Spinal cord (tissue), 10 donors: Measurements from ENCODE around the gene MIDN. TPM values are rescaled to one million over a fixed set of nuclear protein-coding genes. Genes with fewer than 3 reads are reported as not detected.
A peak's percentile ranks its signal among the peaks of the same experiment; 100 is the strongest.

ENCODE experiments used
- DNase-seq, 6 donors: peaks; one replicate each; pipeline versions ENCODE4 v3.0.0 to v3.0.0-alpha.2; 2013 to 2015; ENCODE audit warnings: low spot score in 6 of 6, low read depth in 4 of 6
- H3K27ac ChIP-seq: one replicate; pipeline ENCODE4 v1.5.1; 2013; ENCODE audit warnings: low read depth, low read length, control low read depth
- H3K27me3 ChIP-seq: one replicate; pipeline ENCODE4 v1.6.1; 2013; ENCODE audit warnings: low read length; ENCODE audit not compliant: control insufficient read depth, insufficient read depth
- H3K36me3 ChIP-seq: one replicate; pipeline ENCODE4 v1.6.1; 2013; ENCODE audit warnings: low read length; ENCODE audit not compliant: control insufficient read depth, insufficient read depth
- H3K4me1 ChIP-seq: one replicate; pipeline ENCODE4 v1.6.1; 2013; ENCODE audit warnings: low read length; ENCODE audit not compliant: control insufficient read depth, insufficient read depth
- H3K4me3 ChIP-seq: one replicate; pipeline ENCODE4 v1.5.1; 2013; ENCODE audit warnings: low read depth, low read length, control low read depth
- H3K9me3 ChIP-seq: one replicate; pipeline ENCODE4 v1.6.1; 2013; ENCODE audit warnings: low read length; ENCODE audit not compliant: control insufficient read depth, insufficient read depth
- WGBS: methylation state at CpG from one replicate; pipeline ENCODE4 v1.1.5; 2013; ENCODE audit warnings: missing lambda C conversion rate; ENCODE audit not compliant: insufficient coverage; 5-methylcytosine and 5-hydroxymethylcytosine counted together
- polyA plus RNA-seq, 2 donors: library from polyadenylated mRNA; unstranded; fragments of 120-200 nt; gene quantifications; one replicate each; pipeline ENCODE4 v1.2.1, GENCODE V29; 2013; ENCODE audit not compliant: insufficient read length in 2 of 2
- total RNA-seq, 2 donors: library from RNA; depleted of rRNA in 1 of 2; stranded (reverse); fragments of 120-200 nt in 1 of 2; fragments of >200 nt in 1 of 2; gene quantifications; one replicate each; pipeline versions ENCODE4 v1.2.3 to v1.2.4, GENCODE V29; 2013 to 2014
- donor health status: healthy.

MIDN gene
- total and polyA plus RNA-seq, 4 donors: 13.3 to 97.1 (median 54.6) TPM

- no peaks in the 10 kb centered on the region for H3K9me3 ChIP-seq
- WGBS: 87% methylated on average over 25 of the region's 33 CpGs
- no peak for DNase-seq
- H3K4me3 ChIP-seq: no peak overlapping the region
- H3K36me3 ChIP-seq: peaks cover 83% of the 10 kb centered on the region
- peaks cover 36% of the 10 kb centered on the region for H3K4me1 ChIP-seq
- no peak overlapping the region for H3K27ac ChIP-seq
- no peaks in the 10 kb centered on the region for H3K27me3 ChIP-seq
These were observed 27.9 kb upstream of the MIDN start for GRCh38 chr19:1220477-1220930.

DNA sequence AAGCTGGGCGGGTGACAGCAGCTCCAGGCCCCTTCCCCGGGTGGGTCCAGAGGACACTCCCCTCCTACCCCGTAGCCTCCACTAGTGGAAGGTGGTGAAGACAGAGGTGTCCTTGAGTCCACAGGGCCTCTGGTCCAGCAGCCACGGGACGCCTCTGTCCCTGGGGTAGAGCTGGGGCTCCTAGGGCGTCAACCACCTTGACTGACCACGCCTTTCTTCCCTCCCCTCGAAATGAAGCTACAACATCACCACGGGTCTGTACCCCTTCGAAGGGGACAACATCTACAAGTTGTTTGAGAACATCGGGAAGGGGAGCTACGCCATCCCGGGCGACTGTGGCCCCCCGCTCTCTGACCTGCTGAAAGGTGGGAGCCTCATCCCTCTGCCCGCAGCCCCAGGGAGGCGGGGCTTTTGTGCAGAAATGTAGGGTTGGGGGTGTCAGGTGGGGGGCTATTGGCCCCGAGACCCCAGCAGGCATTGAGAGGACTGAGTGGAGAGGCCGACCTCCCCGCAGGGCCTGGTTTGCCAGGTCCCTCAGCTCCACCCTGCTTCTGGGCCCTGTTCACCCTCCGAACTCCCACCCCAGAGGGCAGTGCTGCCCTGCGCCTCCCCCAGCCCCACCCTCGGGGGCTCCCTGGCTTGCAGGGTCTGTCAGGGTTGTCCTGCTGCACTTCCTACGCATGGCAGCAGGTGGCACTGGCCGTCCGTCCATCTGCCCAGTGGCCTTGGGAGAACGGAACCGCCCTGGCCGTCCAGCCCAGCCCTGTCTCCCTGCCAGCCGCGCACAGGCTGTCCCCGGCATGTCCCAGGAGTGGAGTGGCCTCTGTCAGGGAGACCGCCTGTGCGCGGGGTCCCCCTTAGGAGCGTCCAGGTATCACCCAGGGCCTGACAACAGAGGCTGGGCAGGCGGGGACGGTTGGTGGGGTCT lies 27.1 kb upstream of the MIDN start:
- Histone ChIP-seq H3K27ac (no peak overlapping the region), H3K9me3 (no peaks in the 10 kb centered on the region), H3K36me3 (peaks cover 90% of the 10 kb centered on the region), H3K4me1 (peaks cover 28% of the 10 kb centered on the region), H3K4me3 (no peak overlapping the region), H3K27me3 (no peaks in the 10 kb centered on the region)
- 60% methylated on average over 34 of the region's 38 CpGs for WGBS
- DNase-seq: peak in 2 of 6 donors; percentile 62 to 72

DNA sequence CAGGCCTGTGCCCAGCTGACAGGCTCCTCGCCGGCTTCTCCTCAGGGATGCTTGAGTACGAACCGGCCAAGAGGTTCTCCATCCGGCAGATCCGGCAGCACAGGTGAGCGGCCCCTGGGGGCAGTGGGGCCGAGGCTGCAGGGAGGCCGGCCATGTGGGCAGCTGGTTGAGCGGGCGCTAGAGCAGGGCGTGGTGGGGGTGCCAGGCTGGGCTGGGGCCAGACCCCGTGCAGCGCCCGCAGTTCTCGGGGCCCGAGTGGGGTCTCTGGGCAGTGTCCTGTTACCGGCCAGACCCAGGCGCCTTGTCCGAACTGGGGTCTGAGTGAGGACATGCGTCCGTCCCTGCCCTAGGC lies 26.5 kb upstream of the MIDN start:
- DNase-seq: no peak
- Histone ChIP-seq H3K4me1 (peaks cover 27% of the 10 kb centered on the region), H3K4me3 (no peak overlapping the region), H3K9me3 (no peaks in the 10 kb centered on the region), H3K27me3 (no peaks in the 10 kb centered on the region), H3K36me3 (peaks cover 92% of the 10 kb centered on the region), H3K27ac (no peak overlapping the region)
- WGBS: 87% methylated on average over 22 of the region's 22 CpGs

GRCh38 chr19:1222394-1222793 lies 26.0 kb upstream of the MIDN start:
- Histone ChIP-seq H3K27me3 (no peaks in the 10 kb centered on the region), H3K36me3 (peaks cover 94% of the 10 kb centered on the region), H3K4me3 (no peak overlapping the region), H3K27ac (no peak overlapping the region), H3K9me3 (no peaks in the 10 kb centered on the region), H3K4me1 (peaks cover 25% of the 10 kb centered on the region)
- whole genome bisulfite sequencing: 84% methylated on average over 14 of the region's 14 CpGs
- no peak for DNase-seq

DNA sequence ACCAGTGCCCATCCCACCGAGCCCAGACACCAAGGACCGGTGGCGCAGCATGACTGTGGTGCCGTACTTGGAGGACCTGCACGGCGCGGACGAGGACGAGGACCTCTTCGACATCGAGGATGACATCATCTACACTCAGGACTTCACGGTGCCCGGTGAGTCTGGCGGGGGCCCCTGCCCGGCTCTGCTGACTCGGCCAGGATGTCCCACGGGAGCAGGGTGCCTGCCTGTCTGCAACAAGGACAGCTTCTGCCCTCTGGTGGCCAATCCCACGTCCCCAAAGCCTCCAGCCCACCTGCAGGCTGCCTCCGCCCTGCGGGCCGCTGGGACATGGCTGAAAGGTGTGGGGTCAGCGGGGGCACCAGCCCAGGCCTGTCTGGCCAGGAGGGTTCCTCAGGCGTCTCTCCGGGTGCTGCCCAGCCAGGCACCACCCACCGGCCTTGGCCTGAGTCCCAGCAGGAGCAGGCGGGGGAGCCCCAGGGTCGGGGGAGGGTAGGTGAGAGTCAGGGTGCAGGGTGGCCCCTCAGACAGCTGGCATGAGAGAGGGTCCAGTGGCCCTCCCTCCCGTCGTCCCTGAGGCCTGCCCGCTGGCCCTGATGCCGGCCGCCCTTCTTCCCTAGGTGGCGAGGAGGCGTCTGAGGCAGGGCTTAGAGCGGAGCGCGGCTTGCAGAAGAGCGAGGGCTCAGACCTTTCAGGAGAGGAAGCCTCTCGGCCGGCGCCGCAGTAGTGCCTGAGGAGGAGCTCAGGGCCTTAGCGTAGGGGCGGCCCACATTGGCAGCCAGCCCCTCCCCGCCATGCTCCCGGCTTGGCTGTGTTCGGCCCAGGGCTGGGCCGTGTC lies 25.1 kb upstream of the MIDN start:
- no peak overlapping the region for H3K27ac ChIP-seq
- H3K4me3 ChIP-seq: no peak overlapping the region
- 77% methylated on average over 48 of the region's 48 CpGs for WGBS
- H3K27me3 ChIP-seq: no peaks in the 10 kb centered on the region
- H3K36me3 ChIP-seq: peaks cover 96% of the 10 kb centered on the region
- H3K9me3 ChIP-seq: no peaks in the 10 kb centered on the region
- DNase-seq: no peak
- peaks cover 18% of the 10 kb centered on the region for H3K4me1 ChIP-seq

DNA sequence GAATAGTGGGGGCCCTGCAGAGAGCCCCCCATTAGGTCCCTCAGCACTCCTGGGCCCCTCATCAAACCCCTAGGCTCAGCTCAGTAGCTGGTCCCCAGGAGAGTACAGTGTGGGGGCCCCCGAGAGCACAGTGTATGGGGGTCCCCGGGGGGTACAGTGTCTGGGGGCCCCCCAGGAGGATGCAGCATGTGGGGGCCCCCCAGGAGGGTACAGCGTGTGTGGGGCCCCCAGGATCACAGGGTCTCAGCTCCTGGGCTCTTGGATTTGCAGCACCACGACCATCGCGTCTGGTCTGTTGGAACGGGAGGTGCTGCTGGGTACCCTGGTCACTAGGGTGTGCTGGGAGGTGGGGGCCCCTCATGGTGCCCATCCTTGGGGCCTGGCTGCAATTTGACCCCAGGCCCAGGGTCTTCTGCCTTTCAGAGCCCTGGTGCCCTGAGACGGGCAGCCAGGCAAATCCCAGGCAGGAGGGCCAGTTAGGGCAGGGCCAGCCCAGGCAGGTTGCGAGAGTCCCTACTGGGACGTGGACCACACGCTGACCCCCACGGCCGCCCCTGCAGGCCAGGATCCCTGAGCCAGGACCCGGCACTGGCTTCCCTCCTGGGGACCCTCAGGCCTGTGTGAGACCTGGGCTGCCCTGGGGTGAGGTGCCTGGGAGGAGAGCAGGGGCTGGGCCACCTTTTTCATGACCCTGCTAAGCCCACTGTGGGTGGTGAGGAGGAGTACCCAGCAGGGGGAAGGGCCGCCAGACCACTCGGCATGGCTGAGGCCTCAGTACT lies 24.1 kb upstream of the MIDN start:
- Histone ChIP-seq H3K36me3 (peaks cover 93% of the 10 kb centered on the region), H3K27ac (no peak overlapping the region), H3K27me3 (no peaks in the 10 kb centered on the region), H3K4me1 (peaks cover 16% of the 10 kb centered on the region), H3K9me3 (no peaks in the 10 kb centered on the region), H3K4me3 (no peak overlapping the region)
- 93% methylated on average over 16 of the region's 16 CpGs for WGBS
- DNase-seq: no peak

GRCh38 chr19:1224847-1225246 lies 23.5 kb upstream of the MIDN start:
- Histone ChIP-seq H3K36me3 (peaks cover 91% of the 10 kb centered on the region), H3K27ac (no peak overlapping the region), H3K4me1 (peaks cover 14% of the 10 kb centered on the region)

DNA sequence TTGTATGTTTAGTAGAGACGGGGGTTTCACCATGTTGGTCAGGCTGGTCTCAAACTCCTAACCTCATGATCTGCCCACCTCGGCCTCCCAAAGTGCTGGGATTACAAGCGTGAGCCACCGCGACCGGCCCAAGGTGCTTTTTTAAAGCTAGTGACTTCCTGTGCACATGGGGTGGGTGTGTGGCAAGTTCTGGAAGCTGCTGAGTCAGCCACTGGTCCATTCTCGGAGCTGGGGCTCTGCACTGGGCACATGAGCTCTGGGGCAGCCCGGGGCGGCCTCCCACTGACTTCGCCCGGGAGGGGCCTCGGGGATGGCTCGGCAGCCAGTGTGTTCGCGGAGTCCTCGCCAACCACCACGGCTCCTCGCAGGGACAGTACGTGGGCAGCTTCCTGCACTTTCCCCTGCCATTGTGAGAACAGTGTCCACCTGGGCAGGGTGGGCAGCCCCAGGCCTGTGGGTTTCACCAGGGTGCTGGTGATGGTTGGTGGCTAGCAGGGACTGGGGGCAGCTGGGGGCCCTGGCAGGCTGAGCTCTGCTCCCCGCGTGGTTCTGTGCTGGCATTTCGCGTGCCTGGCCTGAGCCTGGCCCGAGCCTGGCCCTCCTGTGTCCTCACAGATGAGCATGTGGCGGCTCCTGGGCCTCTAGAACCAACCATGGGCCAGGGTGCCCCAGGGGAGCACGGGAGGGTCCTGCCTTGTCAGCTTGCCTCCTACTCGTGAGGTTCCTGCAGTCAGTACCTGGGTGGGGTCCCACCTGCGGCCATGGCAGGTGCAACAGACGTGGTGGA lies 22.8 kb upstream of the MIDN start:
- H3K27me3 ChIP-seq: no peaks in the 10 kb centered on the region
- no peak for DNase-seq
- no peak overlapping the region for H3K27ac ChIP-seq
- peaks cover 91% of the 10 kb centered on the region for H3K36me3 ChIP-seq
- no peak overlapping the region for H3K4me3 ChIP-seq
- WGBS: 83% methylated on average over 29 of the region's 29 CpGs
- H3K9me3 ChIP-seq: no peaks in the 10 kb centered on the region
- peaks cover 12% of the 10 kb centered on the region for H3K4me1 ChIP-seq

More at GRCh38 chr19:1224847-1225246, 23.5 kb upstream of the MIDN start:
- 88% methylated on average over 16 of the region's 16 CpGs for WGBS
- Histone ChIP-seq H3K4me3 (no peak overlapping the region), H3K9me3 (no peaks in the 10 kb centered on the region), H3K27me3 (no peaks in the 10 kb centered on the region)
- no peak for DNase-seq

- Histone ChIP-seq H3K4me3 (no peak overlapping the region), H3K9me3 (no peaks in the 10 kb centered on the region), H3K27me3 (no peaks in the 10 kb centered on the region), H3K27ac (no peak overlapping the region), H3K4me1 (peaks cover 11% of the 10 kb centered on the region), H3K36me3 (peaks cover 91% of the 10 kb centered on the region)
- no peak for DNase-seq
- whole genome bisulfite sequencing: 91% methylated on average over 11 of the region's 11 CpGs
These were observed 22.2 kb upstream of the MIDN start for GRCh38 chr19:1226227-1226518.
